CD14-positive monocyte (primary cell): ENCODE measurements around the gene ULK4. TPM values are rescaled to one million over a fixed set of nuclear protein-coding genes. Genes with fewer than 3 reads are reported as not detected.

Experiments used
- DNase-seq, 3 donors: peaks; one replicate each; pipeline ENCODE4 v3.0.0-alpha.2; 2011 to 2022
- H2AFZ ChIP-seq: 2 replicates; pipeline ENCODE4 v1.6.0; 2012; ENCODE audit warnings: mild to moderate bottlenecking, low read depth, low read length, inconsistent platforms; ENCODE audit not compliant: insufficient read depth, poor library complexity, severe bottlenecking
- H3K27ac ChIP-seq, 2 donors: 1 replicate in 1 of 2; 2 replicates in 1 of 2; pipeline ENCODE4 v1.5.1; 2012 to 2013; ENCODE audit warnings: low read length in 2 of 2, control low read depth in 1 of 2, inconsistent platforms in 1 of 2, low read depth in 1 of 2, mild to moderate bottlenecking in 1 of 2
- H3K27me3 ChIP-seq, 2 donors: one replicate each; pipeline versions ENCODE4 v1.6.0 to v1.6.1; 2011 to 2013; ENCODE audit warnings: low read length in 2 of 2; ENCODE audit not compliant: control insufficient read depth in 2 of 2, insufficient read depth in 2 of 2
- H3K36me3 ChIP-seq, 2 donors: replicated peaks in 1 of 2; 1 replicate in 1 of 2; 2 replicates in 1 of 2; pipeline versions ENCODE4 v1.5.1 to v1.6.1; 2012 to 2013; ENCODE audit warnings: low read length in 2 of 2, control low read depth in 1 of 2, inconsistent platforms in 1 of 2, mild to moderate bottlenecking in 1 of 2; ENCODE audit not compliant: insufficient read depth in 2 of 2, control insufficient read depth in 1 of 2
- H3K4me1 ChIP-seq, 2 donors: 1 replicate in 1 of 2; 2 replicates in 1 of 2; pipeline versions ENCODE4 v1.5.1 to v1.6.1; 2012 to 2013; ENCODE audit warnings: low read length in 2 of 2, control low read depth in 1 of 2, inconsistent platforms in 1 of 2, mild to moderate bottlenecking in 1 of 2, moderate library complexity in 1 of 2; ENCODE audit not compliant: insufficient read depth in 2 of 2, control insufficient read depth in 1 of 2
- H3K4me2 ChIP-seq: replicated peaks from 2 replicates; pipeline ENCODE3; 2012; ENCODE audit warnings: low read length, moderate library complexity, mild to moderate bottlenecking; ENCODE audit not compliant: poor library complexity, severe bottlenecking; ENCODE audit errors: extremely low read depth
- H3K4me3 ChIP-seq, 3 experiments: fragments of 200-600 bp in 1 of 3; sonication (generic) in 1 of 3; replicated peaks in 1 of 3; 1 replicate in 2 of 3; 2 replicates in 1 of 3; pipeline ENCODE4 v1.5.1; 2011 to 2013; ENCODE audit warnings: low read length in 3 of 3, mild to moderate bottlenecking in 3 of 3, control low read depth in 2 of 3, low read depth in 2 of 3, inconsistent platforms in 1 of 3, moderate library complexity in 1 of 3
- H3K79me2 ChIP-seq: 2 replicates; pipeline ENCODE4 v1.6.0; 2012; ENCODE audit warnings: mild to moderate bottlenecking, control low read depth, inconsistent platforms, low read length, moderate library complexity; ENCODE audit not compliant: insufficient read depth
- H3K9ac ChIP-seq: 2 replicates; pipeline ENCODE4 v1.6.0; 2017; ENCODE audit warnings: low read length, mild to moderate bottlenecking; ENCODE audit not compliant: insufficient read depth, poor library complexity, severe bottlenecking
- H3K9me3 ChIP-seq, 2 donors: replicated peaks in 1 of 2; 1 replicate in 1 of 2; 2 replicates in 1 of 2; pipeline versions ENCODE4 v1.5.1 to v1.6.1; 2012 to 2013; ENCODE audit warnings: low read length in 2 of 2, control low read depth in 1 of 2; ENCODE audit not compliant: control insufficient read depth in 1 of 2, insufficient read depth in 1 of 2
- H4K20me1 ChIP-seq: 2 replicates; pipeline ENCODE4 v1.6.0; 2012; ENCODE audit warnings: mild to moderate bottlenecking, low read length, control low read depth, moderate library complexity; ENCODE audit not compliant: insufficient read depth
- H3K27ac Mint-ChIP-seq, 7 donors: one replicate each; pipeline ENCODE4 v1.8.0; 2020; ENCODE audit warnings: mild to moderate bottlenecking in 7 of 7, mixed read lengths in 7 of 7, moderate library complexity in 6 of 7, inconsistent platforms in 2 of 7
- H3K27me3 Mint-ChIP-seq, 3 donors: one replicate each; pipeline ENCODE4 v1.8.0; 2021 to 2022; ENCODE audit warnings: low read depth in 3 of 3, mild to moderate bottlenecking in 3 of 3, mixed read lengths in 3 of 3, moderate library complexity in 3 of 3, inconsistent platforms in 1 of 3
- H3K36me3 Mint-ChIP-seq, 2 donors: one replicate each; pipeline ENCODE4 v1.8.0; 2020; ENCODE audit warnings: mixed read lengths in 2 of 2, inconsistent platforms in 1 of 2, mild to moderate bottlenecking in 1 of 2
- H3K4me1 Mint-ChIP-seq: one replicate; pipeline ENCODE4 v1.8.0; 2020; ENCODE audit warnings: mild to moderate bottlenecking, mixed read lengths
- H3K4me3 Mint-ChIP-seq, 2 donors: one replicate each; pipeline ENCODE4 v1.8.0; 2020; ENCODE audit warnings: mild to moderate bottlenecking in 2 of 2, mixed read lengths in 2 of 2, moderate library complexity in 1 of 2
- H3K9me3 Mint-ChIP-seq, 7 donors: one replicate each; pipeline ENCODE4 v1.8.0; 2020 to 2022; ENCODE audit warnings: mixed read lengths in 7 of 7, mild to moderate bottlenecking in 6 of 7, moderate library complexity in 6 of 7, inconsistent platforms in 2 of 7
- CTCF ChIP-seq: fragments of 200-600 bp; IDR thresholded peaks from one replicate; pipeline ENCODE4 v1.8.0; 2022; ENCODE audit warnings: antibody characterized with exemption, mild to moderate bottlenecking
- WGBS: methylation state at CpG from one replicate; pipeline ENCODE4 v1.1.5; 2013; ENCODE audit warnings: missing lambda C conversion rate; ENCODE audit not compliant: insufficient coverage; 5-methylcytosine and 5-hydroxymethylcytosine counted together
- intact Hi-C, 2 donors: fragments of 100-400 bp; cut with micrococcal nuclease; formaldehyde crosslinking; loops; one replicate each; pipeline versions ENCODE4 v1.15.0 to v1.15.1; 2023
- polyA plus RNA-seq, 3 donors: library from polyadenylated mRNA; depleted of rRNA in 1 of 3; unstranded in 2 of 3; stranded (reverse) in 1 of 3; fragments of 300-500 nt in 2 of 3; fragments of >200 nt in 1 of 3; fragmentation: Illumina TruSeq in 2 of 3; gene quantifications; 1 replicate in 2 of 3; 2 replicates in 1 of 3; pipeline ENCODE4 v1.2.3, GENCODE V29; 2012 to 2021

The ULK4 gene
- polyA plus RNA-seq, 3 donors = 6.7 to 14.0 (median 11.8) TPM

- Histone ChIP-seq H4K20me1 (no peaks in the 10 kb centered on the region), H3K79me2 (peaks cover 9% of the 10 kb centered on the region), H3K27me3 (no peaks in the 10 kb centered on the region), H3K27ac (no peak overlapping the region), H3K36me3 (peaks cover 0 to 3% of the 10 kb centered on the region in 2 donors), H3K4me1 (peaks cover 8 to 17% of the 10 kb centered on the region in 2 donors), H3K9me3 (no peaks in the 10 kb centered on the region), H3K4me2 (no peak overlapping the region), H3K9ac (no peak overlapping the region), H3K4me3 (no peak overlapping the region), H2AFZ (no peak overlapping the region)
- peaks cover 0 to 3% (median 0%) of the 10 kb centered on the region in 7 donors for H3K9me3 Mint-ChIP-seq
- peaks cover 2 to 7% of the 10 kb centered on the region in 2 donors for H3K36me3 Mint-ChIP-seq
- intact Hi-C loops = loop anchor here in 1 of 2 donors (5.0 kb wide), 1 partner anchor 88 kb away; no protein-coding TSS in a partner anchor
- H3K27ac Mint-ChIP-seq = no peak overlapping the region
- 100% methylated on average over 3 of the region's 4 CpGs for WGBS
- peaks cover 0 to 4% (median 0%) of the 10 kb centered on the region in 3 donors for H3K27me3 Mint-ChIP-seq
- DNase-seq = no peak
- no peak for TF ChIP-seq CTCF
- H3K4me3 Mint-ChIP-seq = no peak overlapping the region
- H3K4me1 Mint-ChIP-seq = peaks cover 13% of the 10 kb centered on the region
Measured at GRCh38 chr3:42009456-42009855, 47.6 kb upstream of the ULK4 start.

GRCh38 chr3:42007785-42008184 lies 45.9 kb upstream of the ULK4 start:
- Histone ChIP-seq H3K9ac (no peak overlapping the region), H3K4me1 (peaks cover 8 to 10% of the 10 kb centered on the region in 2 donors), H3K4me2 (no peak overlapping the region), H3K27me3 (no peaks in the 10 kb centered on the region), H3K36me3 (peaks cover 0 to 3% of the 10 kb centered on the region in 2 donors), H3K79me2 (no peaks in the 10 kb centered on the region), H2AFZ (no peak overlapping the region), H3K9me3 (no peaks in the 10 kb centered on the region), H3K27ac (no peak overlapping the region), H3K4me3 (no peak overlapping the region), H4K20me1 (no peaks in the 10 kb centered on the region)
- DNase-seq = no peak
- peaks cover 0 to 3% (median 0%) of the 10 kb centered on the region in 7 donors for H3K9me3 Mint-ChIP-seq
- peaks cover 8% of the 10 kb centered on the region for H3K4me1 Mint-ChIP-seq
- WGBS = 11% methylated on average over 1 of the region's 3 CpGs
- peaks cover 2 to 7% of the 10 kb centered on the region in 2 donors for H3K36me3 Mint-ChIP-seq
- intact Hi-C loops = loop anchor here in 1 of 2 donors (5.0 kb wide), 1 partner anchor 90 kb away; no protein-coding TSS in a partner anchor
- H3K27me3 Mint-ChIP-seq = peaks cover 0 to 4% (median 2%) of the 10 kb centered on the region in 3 donors
- H3K4me3 Mint-ChIP-seq = no peak overlapping the region
- H3K27ac Mint-ChIP-seq = peak overlapping the region in 1 of 7 donors; percentile 19
- TF ChIP-seq CTCF = no peak
